HepG2 (cell line): Measurements from ENCODE around the gene VPS18. TPM values are rescaled to one million over a fixed set of nuclear protein-coding genes. Genes with fewer than 3 reads are reported as not detected.
A peak's percentile ranks its signal among the peaks of the same experiment; 100 is the strongest.

Source experiments
- CENPT ChIP-seq: sonication (generic); formaldehyde crosslinking; IDR thresholded peaks from 2 replicates; pipeline ENCODE4 v1.8.0; 2022; ENCODE audit warnings: low read depth, mild to moderate bottlenecking, moderate library complexity, missing genetic modification reagents
- FOXA1 ChIP-seq, 2 experiments: fragments of 450-650 bp in 1 of 2; sonication (generic) in 1 of 2; formaldehyde crosslinking in 1 of 2; IDR thresholded peaks; 2 replicates each; pipeline versions ENCODE4 v1.4.0 to v1.6.1; 2016 to 2020; ENCODE audit warnings: missing genetic modification reagents in 1 of 2
- GABPA ChIP-seq, 2 experiments: IDR thresholded peaks; 2 replicates each; pipeline ENCODE4 v1.6.1; 2011 to 2016; ENCODE audit warnings: low read depth in 2 of 2, low read length in 1 of 2, missing biosample characterization in 1 of 2, missing genetic modification characterization in 1 of 2
- MTF1 ChIP-seq: sonication (generic); formaldehyde crosslinking; IDR thresholded peaks from 2 replicates; pipeline ENCODE4 v1.5.0; 2020; ENCODE audit warnings: missing genetic modification reagents
- PITX1 ChIP-seq: sonication (generic); formaldehyde crosslinking; IDR thresholded peaks from 2 replicates; pipeline ENCODE4 v1.5.1; 2020; ENCODE audit warnings: mild to moderate bottlenecking, missing genetic modification reagents
- SNAI1 ChIP-seq: sonication (generic); formaldehyde crosslinking; IDR thresholded peaks from 2 replicates; pipeline ENCODE4 v1.5.0; 2020; ENCODE audit warnings: mild to moderate bottlenecking, missing genetic modification reagents, borderline replicate concordance
- SOX13 ChIP-seq, 3 experiments: fragments of 450-650 bp in 1 of 3; sonication (generic) in 1 of 3; formaldehyde crosslinking in 1 of 3; IDR thresholded peaks in 2 of 3; conservative IDR thresholded peaks in 1 of 3; 2 replicates each; pipeline versions ENCODE4 v1.5.0 to v1.6.1; 2016 to 2020; ENCODE audit warnings: antibody characterized with exemption in 1 of 3, mild to moderate bottlenecking in 1 of 3, missing compliant biosample characterization in 1 of 3, missing genetic modification reagents in 1 of 3, moderate library complexity in 1 of 3
- SOX5 ChIP-seq: IDR thresholded peaks from 2 replicates; pipeline ENCODE4 v1.6.1; 2016; ENCODE audit warnings: borderline replicate concordance
- TCF7 ChIP-seq: sonication (generic); IDR thresholded peaks from 2 replicates; pipeline ENCODE4 v1.6.1; 2016; ENCODE audit warnings: antibody characterized with exemption, low read depth
- ZNF776 ChIP-seq: sonication (generic); formaldehyde crosslinking; IDR thresholded peaks from 2 replicates; pipeline ENCODE4 v1.4.0; 2020; ENCODE audit warnings: mild to moderate bottlenecking, missing genetic modification reagents
- ZSCAN12 ChIP-seq: sonication (generic); formaldehyde crosslinking; IDR thresholded peaks from 2 replicates; pipeline ENCODE4 v1.9.0; 2021; ENCODE audit warnings: mild to moderate bottlenecking, missing genetic modification reagents
- polyA plus RNA-seq, 8 experiments: library from polyadenylated mRNA; depleted of rRNA in 3 of 8; stranded (reverse) in 7 of 8; unstranded in 1 of 8; fragments of >200 nt; fragmentation: Illumina TruSeq in 4 of 8; extraction: Trizol in 4 of 8; gene quantifications; 2 replicates each; pipeline versions ENCODE4 v1.2.1 to v1.2.3, GENCODE V29; 2011 to 2016; ENCODE audit warnings: low read depth in 4 of 8, missing spikeins in 1 of 8, mixed read lengths in 1 of 8; ENCODE audit not compliant: insufficient read depth in 1 of 8
- total RNA-seq, 5 experiments: library from RNA; depleted of rRNA; stranded (reverse); fragments of >200 nt; fragmentation: Illumina TruSeq; extraction: Trizol; gene quantifications; 2 replicates each; pipeline ENCODE4 v1.2.3, GENCODE V29; 2016; ENCODE audit warnings: low read depth in 1 of 5
- TF ChIP-seq, protein P1 (sequence below): IDR thresholded peaks from 2 replicates; pipeline ENCODE4 v1.6.1; 2016; ENCODE audit warnings: mild to moderate bottlenecking
- TF ChIP-seq, protein P2 (sequence below): sonication (generic); formaldehyde crosslinking; IDR thresholded peaks from 2 replicates; pipeline ENCODE4 v1.4.0; 2020; ENCODE audit warnings: missing genetic modification reagents

The VPS18 gene
- total and polyA plus RNA-seq, 2 of the 13 experiments (the other 11 are each of a cell fraction or from before 2014, with no cell fraction given), result 5.8 to 17.0 TPM

DNA sequence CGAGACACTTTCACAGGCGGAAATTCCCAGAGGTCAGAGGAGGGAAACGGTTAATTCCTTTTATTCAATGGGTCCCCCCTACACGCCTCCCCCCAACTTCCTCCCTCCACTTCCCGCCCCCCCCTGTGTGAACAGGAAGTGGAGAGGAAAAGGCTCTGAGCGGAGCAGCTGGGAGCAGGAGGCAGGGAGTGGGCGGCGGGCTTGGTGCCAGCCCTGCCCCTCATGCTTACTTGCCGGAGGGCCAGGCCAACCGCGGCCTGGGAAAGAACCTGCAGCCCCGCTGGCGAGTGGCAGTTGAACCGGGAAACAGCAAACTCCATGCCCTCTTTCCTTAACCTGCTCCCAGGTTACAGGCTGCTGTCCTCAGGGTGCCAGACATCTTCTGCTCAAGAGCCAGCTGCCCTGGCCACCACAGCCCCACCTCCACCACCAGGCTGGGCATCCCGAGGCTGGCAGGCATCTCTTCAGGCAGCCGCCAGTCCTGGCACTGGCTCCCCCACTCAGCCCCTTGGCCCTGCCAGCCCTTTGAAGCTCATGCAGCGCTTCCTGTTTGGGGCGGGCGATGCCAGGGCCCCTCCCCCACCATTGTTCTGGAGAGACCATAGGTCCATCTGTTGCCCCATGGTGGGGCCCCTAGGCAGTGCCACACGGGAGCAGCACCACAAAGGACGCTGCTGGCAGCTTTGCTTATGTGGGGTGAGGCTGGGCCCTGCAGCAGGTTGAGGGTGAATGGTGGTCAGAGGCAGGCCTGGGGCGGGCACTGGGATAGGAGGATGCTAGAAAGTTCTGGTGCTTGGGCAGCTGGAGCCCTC, 12.9 kb downstream of the VPS18 start (continued):
- TF ChIP-seq, protein P1, sequence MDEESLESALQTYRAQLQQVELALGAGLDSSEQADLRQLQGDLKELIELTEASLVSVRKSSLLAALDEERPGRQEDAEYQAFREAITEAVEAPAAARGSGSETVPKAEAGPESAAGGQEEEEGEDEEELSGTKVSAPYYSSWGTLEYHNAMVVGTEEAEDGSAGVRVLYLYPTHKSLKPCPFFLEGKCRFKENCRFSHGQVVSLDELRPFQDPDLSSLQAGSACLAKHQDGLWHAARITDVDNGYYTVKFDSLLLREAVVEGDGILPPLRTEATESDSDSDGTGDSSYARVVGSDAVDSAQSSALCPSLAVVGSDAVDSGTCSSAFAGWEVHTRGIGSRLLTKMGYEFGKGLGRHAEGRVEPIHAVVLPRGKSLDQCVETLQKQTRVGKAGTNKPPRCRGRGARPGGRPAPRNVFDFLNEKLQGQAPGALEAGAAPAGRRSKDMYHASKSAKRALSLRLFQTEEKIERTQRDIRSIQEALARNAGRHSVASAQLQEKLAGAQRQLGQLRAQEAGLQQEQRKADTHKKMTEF, result 0 out of 2 replicates have a peak, but pooled peaks have one; percentile 1
- TF ChIP-seq CENPT, result no peak
- TF ChIP-seq, protein P2, sequence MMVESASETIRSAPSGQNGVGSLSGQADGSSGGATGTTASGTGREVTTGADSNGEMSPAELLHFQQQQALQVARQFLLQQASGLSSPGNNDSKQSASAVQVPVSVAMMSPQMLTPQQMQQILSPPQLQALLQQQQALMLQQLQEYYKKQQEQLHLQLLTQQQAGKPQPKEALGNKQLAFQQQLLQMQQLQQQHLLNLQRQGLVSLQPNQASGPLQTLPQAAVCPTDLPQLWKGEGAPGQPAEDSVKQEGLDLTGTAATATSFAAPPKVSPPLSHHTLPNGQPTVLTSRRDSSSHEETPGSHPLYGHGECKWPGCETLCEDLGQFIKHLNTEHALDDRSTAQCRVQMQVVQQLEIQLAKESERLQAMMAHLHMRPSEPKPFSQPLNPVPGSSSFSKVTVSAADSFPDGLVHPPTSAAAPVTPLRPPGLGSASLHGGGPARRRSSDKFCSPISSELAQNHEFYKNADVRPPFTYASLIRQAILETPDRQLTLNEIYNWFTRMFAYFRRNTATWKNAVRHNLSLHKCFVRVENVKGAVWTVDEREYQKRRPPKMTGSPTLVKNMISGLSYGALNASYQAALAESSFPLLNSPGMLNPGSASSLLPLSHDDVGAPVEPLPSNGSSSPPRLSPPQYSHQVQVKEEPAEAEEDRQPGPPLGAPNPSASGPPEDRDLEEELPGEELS (CRISPR knock-in tag), result 0 out of 2 replicates have a peak, but pooled peaks have one; percentile 5
- TF ChIP-seq TCF7, result 0 out of 2 replicates have a peak, but pooled peaks have one; percentile 12
- TF ChIP-seq SNAI1 (CRISPR knock-in tag), result no peak
- TF ChIP-seq SOX13 (IDR thresholded peaks at IDR 0.05), result no peak
- TF ChIP-seq SOX13 (CRISPR knock-in tag; conservative IDR thresholded peaks at IDR 0.05 in 1 of 2, IDR thresholded peaks at IDR 0.05 in 1 of 2), result peak in 1 of 2 experiments; percentile 68; a peak in 2 of 4 replicates
- no peak for TF ChIP-seq MTF1 (CRISPR knock-in tag)
- TF ChIP-seq ZSCAN12 (CRISPR knock-in tag), result no peak
- peak; percentile 3; the same call in 1 of the 2 replicates for TF ChIP-seq PITX1
- no peak for TF ChIP-seq FOXA1 (IDR thresholded peaks at IDR 0.05)
- TF ChIP-seq FOXA1 (CRISPR knock-in tag; IDR thresholded peaks at IDR 0.05), result no peak
- peak; percentile 33; the same call in 1 of the 2 replicates for TF ChIP-seq SOX5 (CRISPR knock-in tag)
- TF ChIP-seq ZNF776 (CRISPR knock-in tag), result 0 out of 2 replicates have a peak, but pooled peaks have one; percentile 39
- peak; percentile 42; the same call in 1 of the 2 replicates for TF ChIP-seq GABPA (IDR thresholded peaks at IDR 0.05; ENCODE audit: low read depth, low read length)
- peak; percentile 75 for TF ChIP-seq GABPA (CRISPR knock-in tag; IDR thresholded peaks at IDR 0.05; ENCODE audit: low read depth)
